MCF 10A (cell line): ENCODE measurements around the gene PPP1R14C. TPM values are rescaled to one million over a fixed set of nuclear protein-coding genes. Genes with fewer than 3 reads are reported as not detected.

Experiments
- BruUV-seq: library from RNA; stranded (reverse); fragments of 400-500 nt; replicated peaks from 2 replicates; lab custom pipeline; 2021; lab: Mats Ljungman, UMichigan
- CTCF ChIA-PET: fragments of 300-600 bp; sonication (Branson Sonifier 250); formaldehyde crosslinking; extraction: SDS; loops from one replicate; lab custom pipeline; 2021; ENCODE audit warnings: antibody characterized with exemption, inconsistent platforms; lab: Yijun Ruan, JAX
- POLR2A ChIA-PET: fragments of 300-600, 350-650 bp; sonication (Branson Sonifier 250); formaldehyde crosslinking; extraction: SDS; loops from one replicate; lab custom pipeline; 2020; ENCODE audit warnings: antibody characterized with exemption, inconsistent platforms; lab: Yijun Ruan, JAX
- DNase-seq: peaks from one replicate; pipeline ENCODE4 v3.0.0-alpha.2; 2018; ENCODE audit not compliant: unreplicated experiment
- H3K27ac Mint-ChIP-seq: one replicate; pipeline ENCODE4 v1.8.0; 2022; ENCODE audit warnings: mild to moderate bottlenecking, low read depth, mixed read lengths; ENCODE audit not compliant: unreplicated experiment
- H3K27me3 Mint-ChIP-seq: one replicate; pipeline ENCODE4 v1.8.0; 2022; ENCODE audit warnings: mixed read lengths; ENCODE audit not compliant: insufficient read depth, unreplicated experiment
- H3K36me3 Mint-ChIP-seq: one replicate; pipeline ENCODE4 v1.8.0; 2022; ENCODE audit warnings: mild to moderate bottlenecking, moderate library complexity, mixed read lengths; ENCODE audit not compliant: insufficient read depth, unreplicated experiment
- H3K4me1 Mint-ChIP-seq: one replicate; pipeline ENCODE4 v1.8.0; 2022; ENCODE audit warnings: mixed read lengths; ENCODE audit not compliant: insufficient read depth, unreplicated experiment
- H3K4me3 Mint-ChIP-seq: one replicate; pipeline ENCODE4 v1.8.0; 2022; ENCODE audit warnings: mild to moderate bottlenecking, moderate library complexity, mixed read lengths; ENCODE audit not compliant: unreplicated experiment
- H3K9me3 Mint-ChIP-seq: one replicate; pipeline ENCODE4 v1.8.0; 2022; ENCODE audit warnings: mixed read lengths; ENCODE audit not compliant: unreplicated experiment
- CTCF ChIP-seq: fragments of 200-600 bp; IDR thresholded peaks from one replicate; pipeline ENCODE4 v1.8.0; 2022; ENCODE audit warnings: antibody characterized with exemption, mild to moderate bottlenecking; ENCODE audit not compliant: unreplicated experiment
- intact Hi-C: fragments of 100-400 bp; cut with micrococcal nuclease; formaldehyde crosslinking; loops from 2 replicates; pipeline ENCODE4 v1.14.1; 2022
- total RNA-seq: library from RNA; stranded (reverse); gene quantifications from 2 replicates; pipeline ENCODE4 v1.2.3, GENCODE V29; 2022

The PPP1R14C gene
- total RNA-seq, 1 experiment from 2014 or later, result 32.0 TPM

DNA sequence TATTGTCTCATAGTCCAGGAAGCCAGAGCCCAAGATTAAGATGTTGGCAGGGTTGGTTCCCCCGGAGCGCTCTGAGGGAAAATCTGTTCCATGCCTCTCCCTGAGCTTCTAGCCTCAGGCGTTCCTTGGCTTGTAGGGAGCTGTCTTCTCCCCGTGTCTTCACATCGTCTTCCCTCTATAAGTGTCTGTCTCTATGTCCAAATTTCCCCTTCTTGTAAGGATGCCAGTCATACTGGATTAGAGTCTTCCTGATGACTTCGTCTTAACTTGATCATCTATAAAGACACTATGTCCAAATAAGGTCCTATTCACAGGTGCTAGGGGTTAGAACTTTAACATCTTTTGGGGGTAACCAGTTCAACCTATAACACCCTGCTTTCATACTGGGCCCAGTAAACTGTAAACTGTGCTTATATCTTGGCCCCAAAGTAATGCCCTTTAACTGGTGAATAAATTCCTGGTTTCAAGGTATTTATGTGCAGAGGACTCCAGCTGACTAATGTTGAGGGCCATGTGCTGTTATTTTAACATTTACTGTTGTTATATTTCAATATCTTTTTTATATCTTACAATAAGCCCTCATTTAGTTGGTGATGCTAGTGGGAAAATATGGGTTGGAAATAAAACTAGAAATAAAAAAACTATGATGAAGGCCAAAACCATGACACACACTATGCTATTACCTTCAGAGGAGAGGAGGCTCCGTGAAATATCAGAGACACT lies 124.3 kb downstream of the PPP1R14C start:
- CTCF ChIA-PET, result interaction anchor here (0.6 to 3.0 kb wide), 9 partner anchors 10 to 378 kb away, joined by 3 to 15 read pairs (median 4); partner anchors contain the start of gene ULBP3

DNA sequence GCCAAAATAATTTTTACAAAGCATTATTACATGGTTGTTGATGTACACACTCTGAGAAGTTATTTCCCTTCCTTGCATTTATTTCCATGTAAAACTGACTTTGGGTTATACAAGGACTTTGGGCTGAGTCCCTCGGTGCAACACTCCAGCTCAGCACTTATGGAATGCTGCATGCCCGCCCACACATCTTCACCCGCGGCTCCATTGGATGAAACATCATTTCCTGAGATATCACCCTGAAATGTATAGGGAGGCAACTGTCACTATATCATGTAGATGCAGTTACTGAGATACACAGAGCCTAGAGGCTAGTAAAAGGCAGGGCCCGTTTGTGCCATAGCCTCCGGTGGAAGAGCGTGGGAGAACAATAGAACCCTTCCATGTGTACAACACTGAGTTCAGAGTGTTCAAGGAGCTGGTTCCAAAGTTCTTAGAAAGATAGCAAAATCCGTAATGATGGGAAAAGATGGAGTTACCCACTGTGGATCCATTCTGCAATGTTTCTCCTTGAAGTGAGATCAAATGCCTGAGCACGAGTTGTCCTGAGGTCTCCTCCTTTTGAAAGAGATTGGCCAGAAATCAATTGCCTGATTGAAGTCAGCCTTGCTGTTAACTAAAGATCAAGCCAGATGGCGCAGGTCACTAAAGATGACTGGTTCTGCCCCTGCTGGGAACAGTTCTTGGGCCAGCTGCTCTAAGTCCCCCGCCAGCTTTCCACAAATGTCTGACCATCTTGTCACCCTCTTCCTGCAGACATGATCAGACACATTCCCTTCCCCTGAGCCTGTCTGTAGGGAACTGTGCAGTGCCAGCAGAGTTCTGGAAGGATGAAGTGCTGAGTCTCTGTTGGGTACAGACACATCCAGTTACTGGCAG lies 125.1 kb downstream of the PPP1R14C start:
- CTCF ChIA-PET, result interaction anchor here (0.6 to 3.0 kb wide), 15 partner anchors 8 to 379 kb away, joined by 3 to 15 read pairs (median 4); partner anchors contain the start of gene ULBP3
- peak; percentile 77 for DNase-seq
- peak overlapping the region; percentile 92 for H3K27ac Mint-ChIP-seq

More for the DNA sequence above, 124.3 kb downstream of the PPP1R14C start:
- Mint-ChIP-seq H3K27me3 (no peaks in the 10 kb centered on the region), H3K4me3 (no peak overlapping the region), H3K36me3 (peaks cover 12% of the 10 kb centered on the region), H3K4me1 (peaks cover 48% of the 10 kb centered on the region), H3K27ac (peak overlapping the region; percentile 92), H3K9me3 (no peaks in the 10 kb centered on the region)
- no peak for TF ChIP-seq CTCF
- POLR2A ChIA-PET, result interaction anchor here (0.8 to 9.0 kb wide), 10 partner anchors 13 to 122 kb away, joined by 3 to 282 read pairs (median 32); partner anchors contain the start of gene PPP1R14C
- BruUV-seq, result no TSS peak
- intact Hi-C loops, result loop anchor here (1.0 kb wide), 1 partner anchor 11 kb away; no protein-coding TSS in a partner anchor
- peak; percentile 39 for DNase-seq

GRCh38 chr6:150269130-150269856 lies 126.4 kb downstream of the PPP1R14C start:
- no peaks in the 10 kb centered on the region for H3K27me3 Mint-ChIP-seq
- POLR2A ChIA-PET, result interaction anchor here (0.6 to 9.0 kb wide), 21 partner anchors 9 to 784 kb away, joined by 3 to 282 read pairs (median 4); partner anchors contain the start of gene PPP1R14C
- H3K9me3 Mint-ChIP-seq, result no peaks in the 10 kb centered on the region
- peaks cover 54% of the 10 kb centered on the region for H3K4me1 Mint-ChIP-seq
- no peak for TF ChIP-seq CTCF
- no TSS peak for BruUV-seq
- peaks cover 12% of the 10 kb centered on the region for H3K36me3 Mint-ChIP-seq
- H3K27ac Mint-ChIP-seq, result peak overlapping the region; percentile 92
- CTCF ChIA-PET, result interaction anchor here (0.6 to 3.0 kb wide), 11 partner anchors 10 to 572 kb away, joined by 3 to 15 read pairs (median 3); no protein-coding TSS in a partner anchor
- no peak for DNase-seq
- peak overlapping the region; percentile 34 for H3K4me3 Mint-ChIP-seq
- intact Hi-C loops, result loop anchor here (2.0 kb wide), 2 partner anchors 24 to 66 kb away; no protein-coding TSS in a partner anchor

More for the DNA sequence above, 125.1 kb downstream of the PPP1R14C start:
- no peak overlapping the region for H3K4me3 Mint-ChIP-seq
- no peaks in the 10 kb centered on the region for H3K27me3 Mint-ChIP-seq
- TSS peak; percentile 32 for BruUV-seq
- H3K9me3 Mint-ChIP-seq, result no peaks in the 10 kb centered on the region
- intact Hi-C loops, result loop anchor here (1.0 to 2.0 kb wide), 3 partner anchors 12 to 67 kb away; no protein-coding TSS in a partner anchor
- peaks cover 12% of the 10 kb centered on the region for H3K36me3 Mint-ChIP-seq
- TF ChIP-seq CTCF, result no peak
- peaks cover 51% of the 10 kb centered on the region for H3K4me1 Mint-ChIP-seq
- POLR2A ChIA-PET, result interaction anchor here (0.8 to 9.0 kb wide), 14 partner anchors 11 to 188 kb away, joined by 3 to 282 read pairs (median 4); partner anchors contain the start of gene PPP1R14C
